A549 (cell line): Measurements from ENCODE around the gene HPN.

Experiments used
- E2F6 ChIP-seq: IDR thresholded peaks from 2 replicates; pipeline ENCODE4 v1.6.1; 2012; ENCODE audit warnings: low read depth, borderline replicate concordance
- GATA3 ChIP-seq: IDR thresholded peaks from 2 replicates; pipeline ENCODE4 v1.6.1; 2012; ENCODE audit warnings: borderline replicate concordance
- SREBF2 ChIP-seq: fragments of 450-650 bp; IDR thresholded peaks from 2 replicates; pipeline ENCODE4 v1.6.1; 2014; ENCODE audit warnings: mild to moderate bottlenecking, moderate library complexity

- TF ChIP-seq SREBF2 (no peak), E2F6 (no peak), GATA3 (no peak)
These were observed 31.8 kb upstream of the HPN start for GRCh38 chr19:35009424-35010415.
